GM21515 (cell line): ENCODE results near the gene TGM5.
"Not testable (repeated sequence)": the region's sequence is repeated elsewhere in the genome, so short reads cannot be mapped to it uniquely, and the experiment has no call there.

Experiments
- ATAC-seq: cut with Tn5 transposase; IDR thresholded peaks from one replicate; pipeline ENCODE4 v1.9.1; 2021; ENCODE audit not compliant: unreplicated experiment

The TGM5 gene

GRCh38 chr15:43276563-43277200 is 10.0 kb upstream of the TGM5 start:
- no peak for ATAC-seq

- no peak for ATAC-seq
These were observed 9.2 kb upstream of the TGM5 start for GRCh38 chr15:43275740-43276562.

- ATAC-seq = no peak
These were observed 7.4 kb upstream of the TGM5 start for GRCh38 chr15:43274136-43274535.

GRCh38 chr15:43273243-43273642 is 6.5 kb upstream of the TGM5 start:
- no peak for ATAC-seq

- not testable (repeated sequence) for ATAC-seq
These were observed 5.2 kb upstream of the TGM5 start for GRCh38 chr15:43271908-43272307.

- no peak for ATAC-seq
These were observed 4.1 kb upstream of the TGM5 start for GRCh38 chr15:43270676-43271306.

- ATAC-seq = no peak
These were observed 3.5 kb upstream of the TGM5 start for GRCh38 chr15:43270113-43270665.

- no peak for ATAC-seq
These were observed 1.7 kb upstream of the TGM5 start for GRCh38 chr15:43268111-43269105.

- ATAC-seq = no peak
These were observed 711 bp upstream of the TGM5 start for GRCh38 chr15:43267439-43267838.

- no peak for ATAC-seq
These were observed 342 bp downstream of the TGM5 start for GRCh38 chr15:43266386-43266785.

- no peak for ATAC-seq
These were observed 6.6 kb downstream of the TGM5 start for GRCh38 chr15:43260011-43260615.

- ATAC-seq = no peak
These were observed 7.9 kb downstream of the TGM5 start for GRCh38 chr15:43258781-43259180.

GRCh38 chr15:43256341-43256740 is 10.4 kb downstream of the TGM5 start:
- ATAC-seq = no peak

- ATAC-seq = no peak
These were observed 11.4 kb downstream of the TGM5 start for GRCh38 chr15:43255376-43255775.

GRCh38 chr15:43253431-43254403 is 13.0 kb downstream of the TGM5 start:
- ATAC-seq = peak; percentile 43

- no peak for ATAC-seq
These were observed 14.9 kb downstream of the TGM5 start for GRCh38 chr15:43251871-43252250.

GRCh38 chr15:43251185-43251870 is 15.4 kb downstream of the TGM5 start:
- no peak for ATAC-seq

GRCh38 chr15:43250785-43251184 is 15.9 kb downstream of the TGM5 start:
- no peak for ATAC-seq
